ENCODE results near the gene ETFA.
"Not testable (repeated sequence)": the region's sequence is repeated elsewhere in the genome, so short reads cannot be mapped to it uniquely, and the experiment has no call there.

ETFA gene

GRCh38 chr15:76274226-76274625, 37.0 kb downstream of the ETFA start:
- TF ChIP-seq, protein P1, sequence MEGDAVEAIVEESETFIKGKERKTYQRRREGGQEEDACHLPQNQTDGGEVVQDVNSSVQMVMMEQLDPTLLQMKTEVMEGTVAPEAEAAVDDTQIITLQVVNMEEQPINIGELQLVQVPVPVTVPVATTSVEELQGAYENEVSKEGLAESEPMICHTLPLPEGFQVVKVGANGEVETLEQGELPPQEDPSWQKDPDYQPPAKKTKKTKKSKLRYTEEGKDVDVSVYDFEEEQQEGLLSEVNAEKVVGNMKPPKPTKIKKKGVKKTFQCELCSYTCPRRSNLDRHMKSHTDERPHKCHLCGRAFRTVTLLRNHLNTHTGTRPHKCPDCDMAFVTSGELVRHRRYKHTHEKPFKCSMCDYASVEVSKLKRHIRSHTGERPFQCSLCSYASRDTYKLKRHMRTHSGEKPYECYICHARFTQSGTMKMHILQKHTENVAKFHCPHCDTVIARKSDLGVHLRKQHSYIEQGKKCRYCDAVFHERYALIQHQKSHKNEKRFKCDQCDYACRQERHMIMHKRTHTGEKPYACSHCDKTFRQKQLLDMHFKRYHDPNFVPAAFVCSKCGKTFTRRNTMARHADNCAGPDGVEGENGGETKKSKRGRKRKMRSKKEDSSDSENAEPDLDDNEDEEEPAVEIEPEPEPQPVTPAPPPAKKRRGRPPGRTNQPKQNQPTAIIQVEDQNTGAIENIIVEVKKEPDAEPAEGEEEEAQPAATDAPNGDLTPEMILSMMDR (IDR thresholded peaks at IDR 0.05; ENCODE audit: low read depth, low read length, missing control alignments) = no peak
- DNase-seq (ENCODE audit: low read depth) = no peak

GRCh38 chr15:76270876-76271275, 40.4 kb downstream of the ETFA start:
- TF ChIP-seq, protein P1 (IDR thresholded peaks at IDR 0.05; ENCODE audit: low read depth, low read length, missing control alignments) = no peak
- no peak for DNase-seq (ENCODE audit: low read depth)
- H3K4me3 ChIP-seq (ENCODE audit: low read depth, low read length) = no peak overlapping the region

More at GRCh38 chr15:76274226-76274625, 37.0 kb downstream of the ETFA start:
- no peak overlapping the region for H3K4me3 ChIP-seq (ENCODE audit: low read depth, low read length)

DNA sequence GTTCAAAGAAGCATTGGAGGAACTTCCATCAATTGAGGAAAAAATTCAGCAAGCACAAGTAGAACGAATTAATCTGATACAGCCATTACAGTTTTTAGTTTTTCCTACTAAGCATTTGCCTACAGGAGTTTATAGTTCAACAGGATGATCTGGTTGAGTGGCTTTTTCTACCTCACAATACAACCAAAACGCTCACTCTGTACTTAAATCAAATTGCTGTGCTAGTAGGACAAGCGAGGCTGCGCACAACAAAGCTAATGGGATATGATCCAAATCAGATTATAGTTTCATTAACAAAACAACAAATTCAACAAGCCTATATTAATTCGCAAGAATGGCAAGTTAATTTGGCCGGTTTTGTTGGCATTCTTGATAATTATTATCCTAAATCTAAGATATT, 44.2 kb downstream of the ETFA start:
- TF ChIP-seq, protein P1 (IDR thresholded peaks at IDR 0.05; ENCODE audit: low read depth, low read length, missing control alignments) = no peak
- DNase-seq (ENCODE audit: low read depth) = no peak
- no peak overlapping the region for H3K4me3 ChIP-seq (ENCODE audit: low read depth, low read length)

GRCh38 chr15:76265769-76266168, 45.5 kb downstream of the ETFA start:
- H3K4me3 ChIP-seq (ENCODE audit: low read depth, low read length); DNase-seq (ENCODE audit: low read depth): not testable (repeated sequence)

GRCh38 chr15:76260246-76260938, 50.9 kb downstream of the ETFA start:
- TF ChIP-seq, protein P1 (IDR thresholded peaks at IDR 0.05; ENCODE audit: low read depth, low read length, missing control alignments) = no peak
- H3K4me3 ChIP-seq (ENCODE audit: low read depth, low read length) = no peak overlapping the region
- DNase-seq (ENCODE audit: low read depth) = no peak

DNA sequence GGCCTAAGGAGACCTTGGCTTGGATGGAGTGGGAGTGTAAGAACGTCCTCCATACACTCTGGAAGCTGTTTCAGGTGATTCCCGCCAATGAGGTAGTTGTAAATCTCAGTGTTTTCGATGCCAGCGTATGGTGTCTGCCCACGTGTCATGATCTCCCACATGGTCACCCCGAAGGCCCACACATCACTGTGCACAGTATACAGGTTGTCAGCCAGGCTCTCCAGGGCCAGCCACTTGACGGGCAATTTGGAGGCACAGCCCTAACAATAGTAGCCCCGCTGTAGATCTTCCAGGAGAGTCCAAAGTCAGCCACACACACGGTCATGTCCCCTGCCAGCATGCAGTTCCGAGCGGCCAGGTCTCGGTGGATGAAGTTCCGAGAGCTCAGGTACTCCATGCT, 51.9 kb downstream of the ETFA start:
- DNase-seq (ENCODE audit: low read depth) = no peak
- no peak overlapping the region for H3K4me3 ChIP-seq (ENCODE audit: low read depth, low read length)
- TF ChIP-seq, protein P1 (IDR thresholded peaks at IDR 0.05; ENCODE audit: low read depth, low read length, missing control alignments) = no peak

GRCh38 chr15:76258460-76258859, 52.8 kb downstream of the ETFA start:
- H3K4me3 ChIP-seq (ENCODE audit: low read depth, low read length) = no peak overlapping the region
- TF ChIP-seq, protein P1 (IDR thresholded peaks at IDR 0.05; ENCODE audit: low read depth, low read length, missing control alignments) = no peak
- no peak for DNase-seq (ENCODE audit: low read depth)

All from GM12864 (cell line).